Stimulated activated CD8-positive, alpha-beta memory T cell treated with anti-CD3 and anti-CD28 coated beads, Interleukin-15, amount 100 ng/mL, for 1 hour (primary cell): Measurements from ENCODE around the gene AMZ1.

ENCODE experiments used
- DNase-seq: peaks from one replicate; pipeline ENCODE4 v3.0.0-alpha.2; 2020; ENCODE audit warnings: low read depth

AMZ1 gene

GRCh38 chr7:2687881-2688318 is at the start of gene AMZ1:
TSS of gene AMZ1 (plus strand) at chr7:2688202. CDS start at chr7:2700452, 12,250 bp downstream.
- DNase-seq, result no peak

- DNase-seq, result no peak
Observed at GRCh38 chr7:2638224-2638991, 49.6 kb upstream of the AMZ1 start.

- DNase-seq, result no peak
Observed at GRCh38 chr7:2639181-2639681, 48.8 kb upstream of the AMZ1 start.

GRCh38 chr7:2639695-2640481 is 48.1 kb upstream of the AMZ1 start:
- no peak for DNase-seq

- DNase-seq, result no peak
Observed at GRCh38 chr7:2640482-2640830, 47.5 kb upstream of the AMZ1 start.

GRCh38 chr7:2640846-2641316 is 47.1 kb upstream of the AMZ1 start:
- DNase-seq, result no peak

- no peak for DNase-seq
Observed at GRCh38 chr7:2641406-2642393, 46.3 kb upstream of the AMZ1 start.

- DNase-seq, result no peak
Observed at GRCh38 chr7:2643386-2644219, 44.4 kb upstream of the AMZ1 start.

- no peak for DNase-seq
Observed at GRCh38 chr7:2644220-2644561, 43.8 kb upstream of the AMZ1 start.

- DNase-seq, result no peak
Observed at GRCh38 chr7:2644562-2645273, 43.3 kb upstream of the AMZ1 start.

- DNase-seq, result no peak
Observed at GRCh38 chr7:2645274-2645868, 42.6 kb upstream of the AMZ1 start.

- no peak for DNase-seq
Observed at GRCh38 chr7:2646336-2646679, 41.7 kb upstream of the AMZ1 start.

GRCh38 chr7:2646680-2647571 is 41.1 kb upstream of the AMZ1 start:
- no peak for DNase-seq

- no peak for DNase-seq
Observed at GRCh38 chr7:2647594-2648172, 40.3 kb upstream of the AMZ1 start.

GRCh38 chr7:2649139-2649838 is 38.7 kb upstream of the AMZ1 start:
- no peak for DNase-seq

GRCh38 chr7:2649991-2650390 is 38.0 kb upstream of the AMZ1 start:
- no peak for DNase-seq

- no peak for DNase-seq
Observed at GRCh38 chr7:2650451-2650850, 37.6 kb upstream of the AMZ1 start.

GRCh38 chr7:2651336-2651735 is 36.7 kb upstream of the AMZ1 start:
- no peak for DNase-seq
